RWPE2 (cell line): Measurements from ENCODE around the gene TRIP13.
"Not testable (repeated sequence)": the region's sequence is repeated elsewhere in the genome, so short reads cannot be mapped to it uniquely, and the experiment has no call there.

ENCODE experiments used
- ATAC-seq: fragments of 200-7000 bp; cut with Tn5 transposase; 3 replicates; pipeline ENCODE4 v1.9.1; 2021; ENCODE audit warnings: low read depth
- DNase-seq: peaks from one replicate; pipeline ENCODE4 v3.0.0-alpha.2; 2020; ENCODE audit warnings: low spot score
- H3K27ac ChIP-seq: fragments of 450-650 bp; 2 replicates; pipeline ENCODE4 v1.5.1; 2017; ENCODE audit warnings: mild to moderate bottlenecking; ENCODE audit not compliant: poor library complexity, severe bottlenecking
- H3K27me3 ChIP-seq: fragments of 250-450 bp; sonication (Bioruptor Pico); 2 replicates; pipeline ENCODE4 v1.5.1; 2021; ENCODE audit warnings: mild to moderate bottlenecking, moderate library complexity; ENCODE audit not compliant: insufficient read depth, poor library complexity, severe bottlenecking
- H3K36me3 ChIP-seq: fragments of 250-450 bp; sonication (Bioruptor Pico); 2 replicates; pipeline ENCODE4 v1.5.1; 2020; ENCODE audit warnings: low read depth, mild to moderate bottlenecking, moderate library complexity
- H3K4me1 ChIP-seq: fragments of 250-450 bp; sonication (Bioruptor Pico); 2 replicates; pipeline ENCODE4 v1.5.1; 2021; ENCODE audit warnings: mild to moderate bottlenecking, moderate library complexity; ENCODE audit not compliant: insufficient read depth, poor library complexity, severe bottlenecking
- H3K4me3 ChIP-seq: fragments of 250-450 bp; sonication (Bioruptor Pico); 2 replicates; pipeline ENCODE4 v1.5.1; 2021; ENCODE audit warnings: mild to moderate bottlenecking, moderate library complexity; ENCODE audit not compliant: severe bottlenecking
- H3K9me3 ChIP-seq: fragments of 250-450 bp; sonication (Bioruptor Pico); 2 replicates; pipeline ENCODE4 v1.5.1; 2021; ENCODE audit warnings: mild to moderate bottlenecking, moderate library complexity; ENCODE audit not compliant: severe bottlenecking
- CTCF ChIP-seq: fragments of 450-650 bp; IDR thresholded peaks from one replicate; pipeline ENCODE4 v1.5.1; 2017; ENCODE audit warnings: mild to moderate bottlenecking, moderate library complexity; ENCODE audit not compliant: poor library complexity, severe bottlenecking

TRIP13 gene

GRCh38 chr5:915946-916345, 23.3 kb downstream of the TRIP13 start:
- no peak for TF ChIP-seq CTCF

GRCh38 chr5:916441-917293, 24.0 kb downstream of the TRIP13 start:
- ATAC-seq (no peak), DNase-seq (no peak)
- H3K27ac ChIP-seq = no peak overlapping the region
- TF ChIP-seq CTCF = no peak
- H3K27me3 ChIP-seq = no peaks in the 10 kb centered on the region
- peaks cover 65% of the 10 kb centered on the region for H3K36me3 ChIP-seq
- H3K4me3 ChIP-seq = no peak overlapping the region
- H3K4me1 ChIP-seq = peaks cover 13% of the 10 kb centered on the region
- H3K9me3 ChIP-seq = no peaks in the 10 kb centered on the region

More at GRCh38 chr5:915946-916345, 23.3 kb downstream of the TRIP13 start:
- H3K4me3 ChIP-seq = no peak overlapping the region
- DNase-seq (no peak), ATAC-seq (no peak)
- no peaks in the 10 kb centered on the region for H3K9me3 ChIP-seq
- H3K27ac ChIP-seq = no peak overlapping the region
- peaks cover 66% of the 10 kb centered on the region for H3K36me3 ChIP-seq
- peaks cover 15% of the 10 kb centered on the region for H3K4me1 ChIP-seq
- H3K27me3 ChIP-seq = no peaks in the 10 kb centered on the region

- DNase-seq, ATAC-seq, H3K4me3 ChIP-seq, H3K27ac ChIP-seq, H3K27me3 ChIP-seq, H3K9me3 ChIP-seq, H3K4me1 ChIP-seq: not testable (repeated sequence)
- peaks cover 50% of the 10 kb centered on the region for H3K36me3 ChIP-seq
Observed at GRCh38 chr5:918717-919116, 26.0 kb downstream of the TRIP13 start.

GRCh38 chr5:919356-920000, 26.8 kb downstream of the TRIP13 start:
- Histone ChIP-seq H3K27me3 (no peaks in the 10 kb centered on the region), H3K4me3 (no peak overlapping the region), H3K4me1 (no peaks in the 10 kb centered on the region), H3K36me3 (peaks cover 43% of the 10 kb centered on the region), H3K9me3 (no peaks in the 10 kb centered on the region), H3K27ac (no peak overlapping the region)
- TF ChIP-seq CTCF = no peak
- ATAC-seq (no peak), DNase-seq (no peak)

GRCh38 chr5:920321-920720, 27.6 kb downstream of the TRIP13 start:
- no peaks in the 10 kb centered on the region for H3K27me3 ChIP-seq
- DNase-seq (no peak), ATAC-seq (no peak)
- H3K27ac ChIP-seq = no peak overlapping the region
- TF ChIP-seq CTCF = no peak
- no peaks in the 10 kb centered on the region for H3K9me3 ChIP-seq
- peaks cover 37% of the 10 kb centered on the region for H3K36me3 ChIP-seq
- H3K4me3 ChIP-seq = no peak overlapping the region
- H3K4me1 ChIP-seq = no peaks in the 10 kb centered on the region
